OCI-LY1 (cell line): Measurements from ENCODE around the gene MPEG1.

Source experiments
- H2AFZ ChIP-seq: fragments of 200-600 bp; sonication (generic), shearing (Covaris generic); 2 replicates; pipeline ENCODE4 v1.6.0; 2014; ENCODE audit warnings: antibody characterized with exemption, mild to moderate bottlenecking, low read length
- H3F3A ChIP-seq: fragments of 200-600 bp; sonication (generic), shearing (Covaris generic); 2 replicates; pipeline ENCODE4 v1.6.0; 2014; ENCODE audit warnings: mild to moderate bottlenecking, antibody characterized with exemption, low read length, moderate library complexity; ENCODE audit not compliant: insufficient read depth
- H3K27ac ChIP-seq: fragments of 200-600 bp; sonication (generic); 2 replicates; pipeline ENCODE4 v1.5.1; 2014; ENCODE audit warnings: low read length, mixed run types, mild to moderate bottlenecking, low read depth; ENCODE audit not compliant: poor library complexity, severe bottlenecking
- H3K27me3 ChIP-seq: fragments of 200-600 bp; sonication (generic); 2 replicates; pipeline ENCODE4 v1.6.0; 2014; ENCODE audit warnings: antibody characterized with exemption, mild to moderate bottlenecking, low read length, moderate library complexity; ENCODE audit not compliant: insufficient read depth
- H3K36me3 ChIP-seq: fragments of 200-600 bp; sonication (generic); 2 replicates; pipeline ENCODE4 v1.6.1; 2014; ENCODE audit warnings: mild to moderate bottlenecking, antibody characterized with exemption, low read length, moderate library complexity, mixed read lengths; ENCODE audit not compliant: insufficient read depth
- H3K4me1 ChIP-seq: fragments of 200-600 bp; sonication (generic); 2 replicates; pipeline ENCODE4 v1.5.1; 2014; ENCODE audit warnings: mild to moderate bottlenecking, low read length, moderate library complexity; ENCODE audit not compliant: insufficient read depth, severe bottlenecking
- H3K4me2 ChIP-seq: fragments of 200-600 bp; sonication (generic), shearing (Covaris generic); 2 replicates; pipeline ENCODE4 v1.6.1; 2014; ENCODE audit warnings: low read length
- H3K4me3 ChIP-seq: fragments of 200-600 bp; sonication (generic); 2 replicates; pipeline ENCODE4 v1.5.1; 2014; ENCODE audit warnings: low read length, low read depth, mild to moderate bottlenecking, mixed read lengths; ENCODE audit not compliant: poor library complexity, severe bottlenecking
- H3K79me2 ChIP-seq: fragments of 200-600 bp; shearing (Covaris generic); 2 replicates; pipeline ENCODE4 v1.6.1; 2016; ENCODE audit warnings: mixed run types, low read length, mixed read lengths; ENCODE audit not compliant: insufficient read depth
- H3K9ac ChIP-seq: fragments of 200-600 bp; sonication (generic), shearing (Covaris generic); 2 replicates; pipeline ENCODE4 v1.6.1; 2014; ENCODE audit warnings: mild to moderate bottlenecking, low read length, mixed read lengths
- H3K9me2 ChIP-seq: fragments of 200-600 bp; sonication (generic), shearing (Covaris generic); 2 replicates; pipeline ENCODE4 v1.6.1; 2014; ENCODE audit warnings: low read depth, mild to moderate bottlenecking, low read length, mixed read lengths
- H3K9me3 ChIP-seq: fragments of 200-600 bp; shearing (Covaris generic); 2 replicates; pipeline ENCODE4 v1.6.1; 2014; ENCODE audit warnings: low read length, mixed read lengths
- H4K20me1 ChIP-seq: fragments of 200-600 bp; sonication (generic), shearing (Covaris generic); 2 replicates; pipeline ENCODE4 v1.6.0; 2016; ENCODE audit warnings: mild to moderate bottlenecking, low read length; ENCODE audit not compliant: insufficient read depth
- EZH2 ChIP-seq: fragments of 200-600 bp; sonication (generic), shearing (Covaris generic); IDR thresholded peaks from 2 replicates; pipeline ENCODE4 v1.8.0; 2017; ENCODE audit warnings: borderline replicate concordance, mixed run types, mild to moderate bottlenecking, antibody characterized with exemption, low read length, moderate library complexity, mixed read lengths
- TF ChIP-seq, protein P1 (sequence below): fragments of 200-600 bp; sonication (generic), shearing (Covaris generic); IDR thresholded peaks from 2 replicates; pipeline ENCODE4 v1.5.1; 2017; ENCODE audit warnings: mild to moderate bottlenecking, antibody characterized with exemption, low read length, moderate library complexity, mixed read lengths

MPEG1 gene

DNA sequence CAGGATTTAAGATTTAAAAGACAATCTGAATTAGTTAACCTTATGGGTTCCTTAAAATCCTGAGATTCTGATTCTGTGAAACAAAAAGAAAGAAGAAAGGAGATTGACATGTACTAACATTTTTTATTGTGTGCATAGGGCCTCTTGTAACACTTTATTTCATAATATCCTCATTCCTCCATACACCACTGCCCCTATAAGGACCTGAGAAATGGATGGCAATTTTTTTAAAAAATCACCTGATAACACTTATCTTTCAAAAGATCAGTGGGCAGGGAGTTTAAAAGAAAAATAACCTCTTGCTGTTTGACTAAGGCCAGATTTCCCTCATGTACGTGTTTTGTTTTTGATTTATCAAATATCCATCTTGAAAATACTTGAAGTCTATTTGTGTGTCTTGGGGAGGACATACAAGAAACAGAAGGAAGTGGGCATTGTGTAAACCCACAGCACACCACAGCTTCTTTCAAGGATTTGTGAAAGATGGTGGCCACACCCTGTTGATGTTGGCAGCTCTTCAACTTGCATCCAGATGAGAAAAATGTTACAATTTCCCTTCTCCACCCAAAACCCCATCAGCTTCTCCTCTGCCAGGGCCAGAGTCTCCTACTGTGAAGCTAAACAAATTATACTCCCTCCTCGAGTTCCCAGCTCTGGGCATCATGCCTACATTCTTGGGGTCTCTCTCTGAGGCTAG is 35.0 kb upstream of the MPEG1 start:
- no peak overlapping the region for H3K4me3 ChIP-seq
- H3K27ac ChIP-seq = no peak overlapping the region
- H3F3A ChIP-seq = no peaks in the 10 kb centered on the region
- no peak overlapping the region for H3K9ac ChIP-seq
- H4K20me1 ChIP-seq = no peaks in the 10 kb centered on the region
- no peaks in the 10 kb centered on the region for H3K27me3 ChIP-seq
- H3K9me3 ChIP-seq = no peaks in the 10 kb centered on the region
- H3K4me2 ChIP-seq = no peak overlapping the region
- no peaks in the 10 kb centered on the region for H3K9me2 ChIP-seq
- TF ChIP-seq, protein P1, sequence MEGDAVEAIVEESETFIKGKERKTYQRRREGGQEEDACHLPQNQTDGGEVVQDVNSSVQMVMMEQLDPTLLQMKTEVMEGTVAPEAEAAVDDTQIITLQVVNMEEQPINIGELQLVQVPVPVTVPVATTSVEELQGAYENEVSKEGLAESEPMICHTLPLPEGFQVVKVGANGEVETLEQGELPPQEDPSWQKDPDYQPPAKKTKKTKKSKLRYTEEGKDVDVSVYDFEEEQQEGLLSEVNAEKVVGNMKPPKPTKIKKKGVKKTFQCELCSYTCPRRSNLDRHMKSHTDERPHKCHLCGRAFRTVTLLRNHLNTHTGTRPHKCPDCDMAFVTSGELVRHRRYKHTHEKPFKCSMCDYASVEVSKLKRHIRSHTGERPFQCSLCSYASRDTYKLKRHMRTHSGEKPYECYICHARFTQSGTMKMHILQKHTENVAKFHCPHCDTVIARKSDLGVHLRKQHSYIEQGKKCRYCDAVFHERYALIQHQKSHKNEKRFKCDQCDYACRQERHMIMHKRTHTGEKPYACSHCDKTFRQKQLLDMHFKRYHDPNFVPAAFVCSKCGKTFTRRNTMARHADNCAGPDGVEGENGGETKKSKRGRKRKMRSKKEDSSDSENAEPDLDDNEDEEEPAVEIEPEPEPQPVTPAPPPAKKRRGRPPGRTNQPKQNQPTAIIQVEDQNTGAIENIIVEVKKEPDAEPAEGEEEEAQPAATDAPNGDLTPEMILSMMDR = no peak
- TF ChIP-seq EZH2 = no peak
- H3K4me1 ChIP-seq = no peaks in the 10 kb centered on the region
- H3K36me3 ChIP-seq = no peaks in the 10 kb centered on the region
- no peaks in the 10 kb centered on the region for H3K79me2 ChIP-seq
- no peak overlapping the region for H2AFZ ChIP-seq

DNA sequence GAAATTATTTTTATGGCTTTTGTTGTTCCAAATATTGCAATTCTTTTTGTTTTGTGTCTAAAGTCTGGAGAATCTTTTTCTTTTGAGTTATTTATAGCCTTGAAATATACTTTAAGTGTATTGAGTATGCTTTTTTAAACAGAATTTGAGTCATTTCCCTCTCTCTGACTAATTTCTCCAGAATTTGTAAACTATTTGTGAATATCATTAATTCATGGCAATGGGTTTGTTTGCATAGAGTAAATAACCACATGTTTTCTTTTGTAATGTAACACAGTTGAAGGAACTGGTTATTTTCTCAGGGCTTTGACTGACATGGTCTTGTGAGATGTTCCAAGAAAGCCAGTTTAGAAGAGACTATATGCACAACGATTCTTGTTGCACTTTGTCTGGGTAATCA is 30.9 kb upstream of the MPEG1 start:
- H2AFZ ChIP-seq = no peak overlapping the region
- H4K20me1 ChIP-seq = no peaks in the 10 kb centered on the region
- H3K27me3 ChIP-seq = no peaks in the 10 kb centered on the region
- no peak overlapping the region for H3K9ac ChIP-seq
- no peaks in the 10 kb centered on the region for H3K4me1 ChIP-seq
- no peak overlapping the region for H3K4me2 ChIP-seq
- no peak overlapping the region for H3K27ac ChIP-seq
- H3K79me2 ChIP-seq = no peaks in the 10 kb centered on the region
- TF ChIP-seq, protein P1 = no peak
- no peak for TF ChIP-seq EZH2
- no peaks in the 10 kb centered on the region for H3K9me2 ChIP-seq
- H3K4me3 ChIP-seq = no peak overlapping the region
- H3K9me3 ChIP-seq = no peaks in the 10 kb centered on the region
- H3F3A ChIP-seq = no peaks in the 10 kb centered on the region
- H3K36me3 ChIP-seq = no peaks in the 10 kb centered on the region

- TF ChIP-seq, protein P1 = no peak
- TF ChIP-seq EZH2 = no peak
- Histone ChIP-seq H3K79me2 (no peaks in the 10 kb centered on the region), H3K4me2 (no peak overlapping the region), H3K4me1 (no peaks in the 10 kb centered on the region), H3K9me2 (no peaks in the 10 kb centered on the region), H3K9ac (no peak overlapping the region), H3K4me3 (no peak overlapping the region), H3K27ac (no peak overlapping the region), H2AFZ (no peak overlapping the region), H3F3A (no peaks in the 10 kb centered on the region), H3K27me3 (no peaks in the 10 kb centered on the region), H4K20me1 (no peaks in the 10 kb centered on the region), H3K9me3 (no peaks in the 10 kb centered on the region), H3K36me3 (no peaks in the 10 kb centered on the region)
These were observed 27.6 kb upstream of the MPEG1 start for GRCh38 chr11:59240322-59240721.
